Sigmoid colon (tissue), 7 donors: ENCODE results near the gene LHFPL6. TPM values are rescaled to one million over a fixed set of nuclear protein-coding genes. Genes with fewer than 3 reads are reported as not detected.

Experiments
- DNase-seq: peaks from one replicate; pipeline ENCODE4 v3.0.0-alpha.2; 2019
- H3K27ac ChIP-seq, 4 donors: fragments of 200-600 bp; sonication (generic); one replicate each; pipeline ENCODE4 v1.5.1; 2016 to 2019; ENCODE audit warnings: mild to moderate bottlenecking in 1 of 4
- H3K27me3 ChIP-seq, 3 donors: fragments of 200-600 bp; sonication (generic); one replicate each; pipeline ENCODE4 v1.5.1; 2019; ENCODE audit warnings: mild to moderate bottlenecking in 1 of 3
- H3K36me3 ChIP-seq, 4 donors: fragments of 200-600 bp; sonication (generic); one replicate each; pipeline ENCODE4 v1.5.1; 2016 to 2019
- H3K4me1 ChIP-seq, 4 donors: fragments of 200-600 bp; sonication (generic); one replicate each; pipeline ENCODE4 v1.5.1; 2017 to 2019
- H3K4me3 ChIP-seq, 4 donors: fragments of 200-600 bp; sonication (generic); one replicate each; pipeline ENCODE4 v1.5.1; 2017 to 2019; ENCODE audit warnings: mild to moderate bottlenecking in 2 of 4, moderate library complexity in 1 of 4
- H3K9me3 ChIP-seq, 4 donors: fragments of 200-600 bp in 3 of 4; sonication (generic) in 3 of 4; one replicate each; pipeline versions ENCODE4 v1.5.1 to v1.6.1; 2013 to 2019
- EP300 ChIP-seq, 4 donors: sonication (generic); formaldehyde crosslinking; IDR thresholded peaks; one replicate each; pipeline ENCODE4 v1.6.1; 2017; ENCODE audit warnings: antibody characterized with exemption in 4 of 4
- POLR2A ChIP-seq, 2 donors: fragments of 450-650 bp; IDR thresholded peaks; one replicate each; pipeline ENCODE4 v1.6.1; 2016; ENCODE audit warnings: antibody characterized with exemption in 2 of 2, mild to moderate bottlenecking in 2 of 2, moderate library complexity in 2 of 2
- POLR2AphosphoS5 ChIP-seq, 4 donors: sonication (generic); formaldehyde crosslinking; IDR thresholded peaks; one replicate each; pipeline ENCODE4 v1.6.1; 2017; ENCODE audit warnings: antibody characterized with exemption in 4 of 4
- WGBS, 2 donors: extraction: QIAGEN DNeasy Blood & Tissue Kit; methylation state at CpG; one replicate each; pipeline ENCODE4 v1.1.7; 2013; 5-methylcytosine and 5-hydroxymethylcytosine counted together
- intact Hi-C: fragments of 100-400 bp; cut with DNase I; formaldehyde crosslinking; loops from one replicate; pipeline ENCODE4 v1.15.1; 2023
- polyA plus RNA-seq, 3 donors: library from polyadenylated mRNA; stranded (reverse); fragments of 200-250 nt; gene quantifications; one replicate each; pipeline ENCODE4 v1.2.3, GENCODE V29; 2013
- total RNA-seq, 4 donors: library from RNA; depleted of rRNA; stranded (reverse); fragments of >200 nt; gene quantifications; one replicate each; pipeline ENCODE4 v1.1.0, GENCODE V29; 2016
- TF ChIP-seq, protein P1 (sequence below), 4 experiments: fragments of 450-650 bp in 3 of 4; fragments of 200-600 bp in 1 of 4; IDR thresholded peaks; one replicate each; pipeline ENCODE4 v1.5.1; 2016 to 2019; ENCODE audit warnings: antibody characterized with exemption in 4 of 4, mild to moderate bottlenecking in 3 of 4, moderate library complexity in 2 of 4
- donor health status: healthy with polysubstance abuse.
- donor health status: Bipolar disorder and iron deficiency.
- donor health status: healthy.

LHFPL6 gene
- total and polyA plus RNA-seq, 7 donors = 2.5 to 69.2 (median 41.7) TPM

DNA sequence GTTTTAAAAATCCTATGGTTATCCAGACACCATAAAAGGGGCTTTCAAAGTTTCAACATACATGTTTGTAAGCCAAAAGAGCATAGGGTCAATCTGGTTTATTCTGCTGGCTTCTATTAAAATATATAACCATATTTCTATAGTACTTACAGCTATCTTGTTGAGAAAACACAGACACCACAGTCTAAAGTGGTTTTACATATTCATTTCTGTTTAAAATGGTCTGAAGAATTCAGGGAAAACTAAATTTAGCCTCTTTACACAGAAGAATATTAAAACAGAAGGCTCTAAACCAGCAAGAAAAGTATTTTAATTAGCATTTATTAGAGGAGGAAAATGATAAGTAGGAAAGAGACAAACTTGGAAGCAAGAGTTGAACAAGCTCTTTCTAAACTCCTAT is 203.9 kb downstream of the LHFPL6 start:
- Histone ChIP-seq H3K27me3 (no peaks in the 10 kb centered on the region), H3K36me3 (no peaks in the 10 kb centered on the region), H3K9me3 (no peaks in the 10 kb centered on the region), H3K4me1 (peaks cover 0 to 8% (median 4%) of the 10 kb centered on the region in 4 donors), H3K4me3 (no peak overlapping the region), H3K27ac (no peak overlapping the region)
- TF ChIP-seq POLR2AphosphoS5 (IDR thresholded peaks at IDR 0.05) = no peak
- no peak for TF ChIP-seq POLR2A (IDR thresholded peaks at IDR 0.05)
- TF ChIP-seq EP300 (IDR thresholded peaks at IDR 0.05) = no peak
- TF ChIP-seq, protein P1, sequence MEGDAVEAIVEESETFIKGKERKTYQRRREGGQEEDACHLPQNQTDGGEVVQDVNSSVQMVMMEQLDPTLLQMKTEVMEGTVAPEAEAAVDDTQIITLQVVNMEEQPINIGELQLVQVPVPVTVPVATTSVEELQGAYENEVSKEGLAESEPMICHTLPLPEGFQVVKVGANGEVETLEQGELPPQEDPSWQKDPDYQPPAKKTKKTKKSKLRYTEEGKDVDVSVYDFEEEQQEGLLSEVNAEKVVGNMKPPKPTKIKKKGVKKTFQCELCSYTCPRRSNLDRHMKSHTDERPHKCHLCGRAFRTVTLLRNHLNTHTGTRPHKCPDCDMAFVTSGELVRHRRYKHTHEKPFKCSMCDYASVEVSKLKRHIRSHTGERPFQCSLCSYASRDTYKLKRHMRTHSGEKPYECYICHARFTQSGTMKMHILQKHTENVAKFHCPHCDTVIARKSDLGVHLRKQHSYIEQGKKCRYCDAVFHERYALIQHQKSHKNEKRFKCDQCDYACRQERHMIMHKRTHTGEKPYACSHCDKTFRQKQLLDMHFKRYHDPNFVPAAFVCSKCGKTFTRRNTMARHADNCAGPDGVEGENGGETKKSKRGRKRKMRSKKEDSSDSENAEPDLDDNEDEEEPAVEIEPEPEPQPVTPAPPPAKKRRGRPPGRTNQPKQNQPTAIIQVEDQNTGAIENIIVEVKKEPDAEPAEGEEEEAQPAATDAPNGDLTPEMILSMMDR (IDR thresholded peaks at IDR 0.05) = no peak
- DNase-seq = no peak
- intact Hi-C loops = no loop called here

- 77 to 85% methylated on average over 3 of the region's 3 CpGs for WGBS, 2 donors
- TF ChIP-seq, protein P1 (IDR thresholded peaks at IDR 0.05) = no peak
- TF ChIP-seq POLR2AphosphoS5 (IDR thresholded peaks at IDR 0.05) = no peak
- no peak for TF ChIP-seq POLR2A (IDR thresholded peaks at IDR 0.05)
- no peak for TF ChIP-seq EP300 (IDR thresholded peaks at IDR 0.05)
- Histone ChIP-seq H3K4me1 (peaks cover 0 to 8% (median 4%) of the 10 kb centered on the region in 4 donors), H3K4me3 (no peak overlapping the region), H3K36me3 (no peaks in the 10 kb centered on the region), H3K9me3 (no peaks in the 10 kb centered on the region), H3K27me3 (no peaks in the 10 kb centered on the region), H3K27ac (peak overlapping the region; percentile 0 to 33 (median 22))
- DNase-seq = peak; percentile 77
- intact Hi-C loops = no loop called here
These were observed 205.1 kb downstream of the LHFPL6 start for GRCh38 chr13:39397896-39398265.

GRCh38 chr13:39397226-39397895 is 205.6 kb downstream of the LHFPL6 start:
- 76 to 82% methylated on average over 11 of the region's 11 CpGs for WGBS, 2 donors
- intact Hi-C loops = no loop called here
- Histone ChIP-seq H3K4me1 (peaks cover 0 to 8% (median 4%) of the 10 kb centered on the region in 4 donors), H3K4me3 (no peak overlapping the region), H3K9me3 (no peaks in the 10 kb centered on the region), H3K27me3 (no peaks in the 10 kb centered on the region), H3K27ac (peak overlapping the region; percentile 0 to 33 (median 22)), H3K36me3 (no peaks in the 10 kb centered on the region)
- TF ChIP-seq POLR2A (IDR thresholded peaks at IDR 0.05) (no peak), POLR2AphosphoS5 (IDR thresholded peaks at IDR 0.05) (no peak), EP300 (IDR thresholded peaks at IDR 0.05) (no peak)
- TF ChIP-seq, protein P1 (IDR thresholded peaks at IDR 0.05) = no peak
- DNase-seq = no peak

GRCh38 chr13:39394796-39395678 is 208.0 kb downstream of the LHFPL6 start:
- Histone ChIP-seq H3K4me3 (no peak overlapping the region), H3K9me3 (no peaks in the 10 kb centered on the region), H3K27ac (no peak overlapping the region), H3K4me1 (peaks cover 0 to 8% (median 2%) of the 10 kb centered on the region in 4 donors), H3K27me3 (no peaks in the 10 kb centered on the region), H3K36me3 (no peaks in the 10 kb centered on the region)
- intact Hi-C loops = no loop called here
- TF ChIP-seq, protein P1 (IDR thresholded peaks at IDR 0.05) = no peak
- no peak for TF ChIP-seq EP300 (IDR thresholded peaks at IDR 0.05)
- TF ChIP-seq POLR2A (IDR thresholded peaks at IDR 0.05) = no peak
- no peak for TF ChIP-seq POLR2AphosphoS5 (IDR thresholded peaks at IDR 0.05)
- DNase-seq = no peak
- 76 to 80% methylated on average over 13 of the region's 13 CpGs for WGBS, 2 donors
